Duodenal mucosa (tissue), 2 donors: ENCODE data around the gene LIX1.

Source experiments
- H3K27ac ChIP-seq: one replicate; pipeline ENCODE4 v1.7.0; 2013; ENCODE audit warnings: low read depth, low read length
- H3K27me3 ChIP-seq, 2 donors: one replicate each; pipeline ENCODE4 v1.7.0; 2013; ENCODE audit warnings: low read length in 2 of 2, control low read depth in 1 of 2; ENCODE audit not compliant: insufficient read depth in 2 of 2, control insufficient read depth in 1 of 2
- H3K36me3 ChIP-seq, 2 donors: one replicate each; pipeline ENCODE4 v1.7.0; 2013; ENCODE audit warnings: low read length in 2 of 2, control low read depth in 1 of 2; ENCODE audit not compliant: insufficient read depth in 2 of 2, control insufficient read depth in 1 of 2
- H3K4me1 ChIP-seq, 2 donors: one replicate each; pipeline ENCODE4 v1.7.0; 2013; ENCODE audit warnings: low read length in 2 of 2, control low read depth in 1 of 2; ENCODE audit not compliant: insufficient read depth in 2 of 2, control insufficient read depth in 1 of 2
- H3K4me3 ChIP-seq, 2 donors: one replicate each; pipeline ENCODE4 v1.7.0; 2013; ENCODE audit warnings: low read length in 2 of 2, low read depth in 1 of 2
- H3K9ac ChIP-seq, 2 donors: one replicate each; pipeline ENCODE4 v1.7.0; 2013; ENCODE audit warnings: low read length in 2 of 2, low read depth in 1 of 2
- H3K9me3 ChIP-seq, 2 donors: one replicate each; pipeline ENCODE4 v1.7.0; 2013; ENCODE audit warnings: low read length in 2 of 2, control low read depth in 1 of 2; ENCODE audit not compliant: control insufficient read depth in 1 of 2

The LIX1 gene

DNA sequence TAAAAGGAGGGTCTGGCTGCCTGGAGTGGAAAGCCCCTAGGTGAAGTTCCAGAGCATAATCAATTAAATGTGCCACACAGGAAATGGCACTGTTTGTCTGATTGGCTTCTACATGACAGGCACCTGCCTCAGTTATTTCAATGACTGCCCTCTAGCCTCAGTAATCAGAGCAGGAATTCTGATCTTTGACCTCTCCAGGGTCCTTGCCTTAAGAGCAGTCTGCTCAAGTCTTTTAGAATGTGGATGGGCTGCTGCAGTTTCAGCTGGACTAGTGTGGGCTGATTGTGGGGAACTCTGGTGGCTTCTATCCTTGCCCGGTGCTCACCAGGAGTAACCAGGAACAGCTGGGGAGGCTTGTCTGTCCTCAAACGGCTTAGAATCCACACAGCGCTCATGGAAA, 98.9 kb downstream of the LIX1 start:
- no peak overlapping the region for H3K27ac ChIP-seq
- H3K4me3 ChIP-seq, result no peak overlapping the region
- peaks cover 0 to 12% of the 10 kb centered on the region in 2 donors for H3K4me1 ChIP-seq
- H3K36me3 ChIP-seq, result no peaks in the 10 kb centered on the region
- H3K27me3 ChIP-seq, result no peaks in the 10 kb centered on the region
- H3K9me3 ChIP-seq, result no peaks in the 10 kb centered on the region
- H3K9ac ChIP-seq, result no peak overlapping the region

DNA sequence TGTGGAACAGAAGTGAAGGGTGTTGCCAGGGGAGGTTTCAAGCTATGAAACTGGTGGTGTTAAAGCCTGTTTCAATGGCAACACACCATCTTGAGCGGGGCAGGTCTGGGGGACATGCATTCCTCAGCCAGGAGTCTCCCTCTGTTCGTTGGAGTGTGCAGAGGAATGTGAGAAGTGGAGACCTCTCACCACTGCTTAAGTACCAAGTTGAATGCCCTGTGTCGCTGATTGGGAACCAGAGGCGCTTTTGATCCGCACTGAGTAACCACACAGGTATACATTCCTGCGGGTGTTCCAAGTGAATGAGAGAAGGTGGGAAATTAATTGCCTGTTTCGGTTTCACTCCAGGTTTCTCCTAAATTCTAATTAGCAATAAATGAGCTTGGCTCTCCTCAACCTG, 99.4 kb downstream of the LIX1 start:
- no peak overlapping the region for H3K9ac ChIP-seq
- no peaks in the 10 kb centered on the region for H3K36me3 ChIP-seq
- no peaks in the 10 kb centered on the region for H3K9me3 ChIP-seq
- no peak overlapping the region for H3K4me3 ChIP-seq
- H3K4me1 ChIP-seq, result peaks cover 0 to 12% of the 10 kb centered on the region in 2 donors
- H3K27me3 ChIP-seq, result no peaks in the 10 kb centered on the region
- no peak overlapping the region for H3K27ac ChIP-seq
